Measurements from ENCODE around the gene TUB. TPM values are rescaled to one million over a fixed set of nuclear protein-coding genes. Genes with fewer than 3 reads are reported as not detected.
A peak's percentile ranks its signal among the peaks of the same experiment; 100 is the strongest.

Gene TUB
- total RNA-seq, 1 donor from 2014 or later, result 14.3 TPM

DNA sequence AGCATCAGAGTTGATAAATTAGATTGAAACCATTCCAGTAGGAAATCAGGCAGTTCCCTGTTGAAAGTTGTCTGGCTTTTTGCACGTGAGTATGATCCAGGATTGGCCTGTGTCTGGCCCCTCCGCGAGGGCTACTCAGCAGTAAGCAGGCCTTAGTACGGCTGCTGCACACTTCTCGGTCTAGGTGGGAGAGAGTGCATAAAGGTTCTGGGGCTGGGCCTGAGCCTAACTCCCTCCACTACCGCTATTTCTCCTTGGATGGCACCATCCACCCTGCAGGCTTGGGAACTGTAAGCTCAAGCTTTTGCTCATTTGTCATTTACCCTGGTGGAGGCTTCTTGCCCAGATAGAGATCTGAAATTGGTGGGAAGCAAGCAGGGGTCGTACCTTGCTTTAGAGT is 22.0 kb downstream of the TUB start:
- H3K36me3 Mint-ChIP-seq (ENCODE audit: low read depth), result peaks cover 12% of the 10 kb centered on the region
- no peaks in the 10 kb centered on the region for H3K27me3 Mint-ChIP-seq (ENCODE audit: low read depth)
- no peak for TF ChIP-seq CTCF (IDR thresholded peaks at IDR 0.05)
- no peak overlapping the region for H3K4me3 Mint-ChIP-seq (ENCODE audit: unreplicated experiment)
- no peaks in the 10 kb centered on the region for H3K9me3 Mint-ChIP-seq (ENCODE audit: low read depth)
- H3K4me1 Mint-ChIP-seq (ENCODE audit: low read depth), result peaks cover 7% of the 10 kb centered on the region
- no peak overlapping the region for H3K27ac Mint-ChIP-seq (ENCODE audit: unreplicated experiment)
- peak; percentile 55 for DNase-seq (ENCODE audit: low spot score)

GRCh38 chr11:8103909-8104308 is 22.9 kb downstream of the TUB start:
- H3K27ac Mint-ChIP-seq (ENCODE audit: unreplicated experiment), result no peak overlapping the region
- no peak overlapping the region for H3K4me3 Mint-ChIP-seq (ENCODE audit: unreplicated experiment)
- TF ChIP-seq CTCF (IDR thresholded peaks at IDR 0.05), result no peak

DNA sequence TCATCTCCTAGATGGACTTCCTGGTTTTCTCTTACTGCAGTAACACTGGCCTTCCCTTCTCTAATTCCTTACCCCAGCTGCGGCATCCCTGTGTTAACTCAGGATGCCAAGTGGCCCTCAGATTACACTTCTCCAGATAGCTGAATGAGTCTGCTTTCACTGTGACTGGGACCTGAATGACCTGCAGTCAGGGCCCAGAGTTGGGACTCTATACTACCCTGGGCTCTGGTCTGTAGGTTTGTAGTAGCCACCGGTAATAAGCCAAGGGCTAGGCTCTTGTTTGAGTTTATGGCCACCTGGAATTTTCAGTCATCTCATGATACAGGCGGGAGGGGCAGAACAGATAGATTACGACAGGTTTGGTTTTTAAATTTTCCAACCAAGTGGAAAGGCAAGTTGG is 24.1 kb downstream of the TUB start:
- H3K27ac Mint-ChIP-seq (ENCODE audit: unreplicated experiment), result peak overlapping the region; percentile 59

More at GRCh38 chr11:8103909-8104308, 22.9 kb downstream of the TUB start:
- no peak for DNase-seq (ENCODE audit: low spot score)
- peaks cover 7% of the 10 kb centered on the region for H3K4me1 Mint-ChIP-seq (ENCODE audit: low read depth)
- peaks cover 12% of the 10 kb centered on the region for H3K36me3 Mint-ChIP-seq (ENCODE audit: low read depth)
- no peaks in the 10 kb centered on the region for H3K9me3 Mint-ChIP-seq (ENCODE audit: low read depth)
- H3K27me3 Mint-ChIP-seq (ENCODE audit: low read depth), result no peaks in the 10 kb centered on the region

DNA sequence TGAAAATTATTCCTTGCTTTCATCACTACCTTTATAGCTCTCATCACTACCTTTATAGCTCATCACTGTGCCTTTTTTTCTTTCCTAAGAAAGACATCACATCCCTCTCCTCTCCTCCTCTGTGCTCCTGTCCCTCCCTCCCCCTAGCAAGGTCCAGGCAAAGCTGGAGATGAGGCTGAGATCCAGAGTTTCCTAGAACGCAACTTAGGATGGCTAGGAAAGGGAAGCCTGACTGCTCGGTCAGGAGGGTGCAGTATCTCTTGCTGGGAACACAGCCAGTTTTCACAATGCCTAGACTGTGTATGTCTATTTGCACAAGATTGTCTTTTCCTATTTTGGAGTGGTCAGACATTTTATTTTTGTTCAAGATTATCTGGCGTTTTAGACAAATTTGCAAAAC is 24.7 kb downstream of the TUB start:
- Mint-ChIP-seq H3K36me3 (ENCODE audit: low read depth) (peaks cover 8% of the 10 kb centered on the region), H3K27me3 (ENCODE audit: low read depth) (no peaks in the 10 kb centered on the region), H3K27ac (ENCODE audit: unreplicated experiment) (no peak overlapping the region), H3K4me1 (ENCODE audit: low read depth) (peaks cover 7% of the 10 kb centered on the region), H3K9me3 (ENCODE audit: low read depth) (no peaks in the 10 kb centered on the region), H3K4me3 (ENCODE audit: unreplicated experiment) (no peak overlapping the region)
- DNase-seq (ENCODE audit: low spot score), result no peak
- TF ChIP-seq CTCF (IDR thresholded peaks at IDR 0.05), result no peak

More for the DNA sequence above, 24.1 kb downstream of the TUB start:
- no peak for DNase-seq (ENCODE audit: low spot score)
- no peak for TF ChIP-seq CTCF (IDR thresholded peaks at IDR 0.05)
- Mint-ChIP-seq H3K4me1 (ENCODE audit: low read depth) (peaks cover 7% of the 10 kb centered on the region), H3K9me3 (ENCODE audit: low read depth) (no peaks in the 10 kb centered on the region), H3K27me3 (ENCODE audit: low read depth) (no peaks in the 10 kb centered on the region), H3K4me3 (ENCODE audit: unreplicated experiment) (no peak overlapping the region), H3K36me3 (ENCODE audit: low read depth) (peaks cover 8% of the 10 kb centered on the region)

GRCh38 chr11:8106679-8107078 is 25.7 kb downstream of the TUB start:
- no peak for TF ChIP-seq CTCF (IDR thresholded peaks at IDR 0.05)
- no peak for DNase-seq (ENCODE audit: low spot score)
- peaks cover 5% of the 10 kb centered on the region for H3K36me3 Mint-ChIP-seq (ENCODE audit: low read depth)
- no peak overlapping the region for H3K4me3 Mint-ChIP-seq (ENCODE audit: unreplicated experiment)
- H3K27me3 Mint-ChIP-seq (ENCODE audit: low read depth), result no peaks in the 10 kb centered on the region
- no peak overlapping the region for H3K27ac Mint-ChIP-seq (ENCODE audit: unreplicated experiment)
- no peaks in the 10 kb centered on the region for H3K9me3 Mint-ChIP-seq (ENCODE audit: low read depth)
- peaks cover 16% of the 10 kb centered on the region for H3K4me1 Mint-ChIP-seq (ENCODE audit: low read depth)

All from chondrocyte (in vitro differentiated cells).